Upper lobe of right lung (tissue), 1 donor: ENCODE results near the gene NDUFC2. TPM values are rescaled to one million over a fixed set of nuclear protein-coding genes. Genes with fewer than 3 reads are reported as not detected.

Experiments
- ATAC-seq: fragments of 200-7000 bp; cut with Tn5 transposase; one replicate; pipeline ENCODE4 v1.9.1; 2020; ENCODE audit warnings: mild to moderate bottlenecking, moderate library complexity
- DNase-seq: peaks from one replicate; pipeline ENCODE4 v3.0.0-alpha.2; 2020
- H3K27ac ChIP-seq: fragments of 200-600 bp; one replicate; pipeline ENCODE4 v1.8.0; 2022
- H3K27me3 ChIP-seq: fragments of 200-600 bp; one replicate; pipeline ENCODE4 v1.8.0; 2022; ENCODE audit warnings: mild to moderate bottlenecking
- H3K36me3 ChIP-seq: fragments of 200-600 bp; one replicate; pipeline ENCODE4 v1.8.0; 2022
- H3K4me1 ChIP-seq: fragments of 200-600 bp; one replicate; pipeline ENCODE4 v1.8.0; 2022
- H3K4me3 ChIP-seq: fragments of 200-600 bp; one replicate; pipeline ENCODE4 v1.8.0; 2022; ENCODE audit warnings: mild to moderate bottlenecking
- H3K9me3 ChIP-seq: fragments of 200-600 bp; one replicate; pipeline ENCODE4 v1.8.0; 2022
- intact Hi-C: fragments of 100-400 bp; cut with DNase I; formaldehyde crosslinking; loops from one replicate; pipeline ENCODE4 v1.11.0; 2022
- total RNA-seq: library from RNA; stranded (reverse); fragmentation: NEBNext Ultra II Directional; extraction: Animal tissue kit (Norgen Biotek cat#: 25700); gene quantifications from one replicate; pipeline ENCODE4 v1.2.1, GENCODE V29; 2021
- TF ChIP-seq, protein P1 (sequence below): fragments of 200-600 bp; IDR thresholded peaks from one replicate; pipeline ENCODE4 v1.8.0; 2022; ENCODE audit warnings: antibody characterized with exemption
- donor health status: DM: no; HTN: yes; CAD: no; lungs with severe emphysema.

NDUFC2 gene
- total RNA-seq, 1 donor from 2014 or later, result 140 TPM

GRCh38 chr11:78067704-78068103 is 12.0 kb downstream of the NDUFC2 start:
- Histone ChIP-seq H3K4me3 (no peak overlapping the region), H3K4me1 (no peaks in the 10 kb centered on the region), H3K36me3 (peaks cover 45% of the 10 kb centered on the region), H3K27ac (no peak overlapping the region), H3K27me3 (no peaks in the 10 kb centered on the region), H3K9me3 (no peaks in the 10 kb centered on the region)
- TF ChIP-seq, protein P1, sequence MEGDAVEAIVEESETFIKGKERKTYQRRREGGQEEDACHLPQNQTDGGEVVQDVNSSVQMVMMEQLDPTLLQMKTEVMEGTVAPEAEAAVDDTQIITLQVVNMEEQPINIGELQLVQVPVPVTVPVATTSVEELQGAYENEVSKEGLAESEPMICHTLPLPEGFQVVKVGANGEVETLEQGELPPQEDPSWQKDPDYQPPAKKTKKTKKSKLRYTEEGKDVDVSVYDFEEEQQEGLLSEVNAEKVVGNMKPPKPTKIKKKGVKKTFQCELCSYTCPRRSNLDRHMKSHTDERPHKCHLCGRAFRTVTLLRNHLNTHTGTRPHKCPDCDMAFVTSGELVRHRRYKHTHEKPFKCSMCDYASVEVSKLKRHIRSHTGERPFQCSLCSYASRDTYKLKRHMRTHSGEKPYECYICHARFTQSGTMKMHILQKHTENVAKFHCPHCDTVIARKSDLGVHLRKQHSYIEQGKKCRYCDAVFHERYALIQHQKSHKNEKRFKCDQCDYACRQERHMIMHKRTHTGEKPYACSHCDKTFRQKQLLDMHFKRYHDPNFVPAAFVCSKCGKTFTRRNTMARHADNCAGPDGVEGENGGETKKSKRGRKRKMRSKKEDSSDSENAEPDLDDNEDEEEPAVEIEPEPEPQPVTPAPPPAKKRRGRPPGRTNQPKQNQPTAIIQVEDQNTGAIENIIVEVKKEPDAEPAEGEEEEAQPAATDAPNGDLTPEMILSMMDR, result no peak
- ATAC-seq (no peak), DNase-seq (no peak)
- intact Hi-C loops, result no loop called here

DNA sequence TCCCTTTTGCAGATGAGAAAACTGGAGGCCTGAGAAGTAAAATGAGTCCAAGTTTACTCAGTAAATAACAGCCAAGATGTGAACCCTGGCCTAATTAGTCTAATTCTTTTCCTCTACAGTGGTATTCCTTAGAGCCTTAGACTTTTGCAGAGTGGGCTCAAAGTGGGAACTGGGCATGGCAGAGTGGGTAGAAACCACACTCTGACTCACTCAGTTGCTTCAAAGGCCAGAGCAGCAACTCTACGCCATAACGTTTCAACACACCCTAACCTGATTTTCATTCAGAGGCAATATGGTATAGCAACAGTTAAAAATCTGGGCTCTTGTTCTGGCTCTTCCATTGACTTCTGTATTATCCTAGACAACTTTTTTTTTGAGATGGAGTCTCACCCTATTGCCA is 13.2 kb downstream of the NDUFC2 start:
- ATAC-seq (no peak), DNase-seq (no peak)
- no peaks in the 10 kb centered on the region for H3K27me3 ChIP-seq
- H3K9me3 ChIP-seq, result no peaks in the 10 kb centered on the region
- H3K36me3 ChIP-seq, result peaks cover 34% of the 10 kb centered on the region
- no peak overlapping the region for H3K4me3 ChIP-seq
- no peak overlapping the region for H3K27ac ChIP-seq
- peaks cover 5% of the 10 kb centered on the region for H3K4me1 ChIP-seq
- TF ChIP-seq, protein P1, result no peak
- intact Hi-C loops, result no loop called here

- no peaks in the 10 kb centered on the region for H3K9me3 ChIP-seq
- H3K27me3 ChIP-seq, result no peaks in the 10 kb centered on the region
- peaks cover 13% of the 10 kb centered on the region for H3K4me1 ChIP-seq
- TF ChIP-seq, protein P1, result no peak
- H3K4me3 ChIP-seq, result no peak overlapping the region
- no peak overlapping the region for H3K27ac ChIP-seq
- ATAC-seq (no peak), DNase-seq (no peak)
- intact Hi-C loops, result no loop called here
- H3K36me3 ChIP-seq, result peaks cover 21% of the 10 kb centered on the region
These were observed 14.5 kb downstream of the NDUFC2 start for GRCh38 chr11:78065203-78065602.

DNA sequence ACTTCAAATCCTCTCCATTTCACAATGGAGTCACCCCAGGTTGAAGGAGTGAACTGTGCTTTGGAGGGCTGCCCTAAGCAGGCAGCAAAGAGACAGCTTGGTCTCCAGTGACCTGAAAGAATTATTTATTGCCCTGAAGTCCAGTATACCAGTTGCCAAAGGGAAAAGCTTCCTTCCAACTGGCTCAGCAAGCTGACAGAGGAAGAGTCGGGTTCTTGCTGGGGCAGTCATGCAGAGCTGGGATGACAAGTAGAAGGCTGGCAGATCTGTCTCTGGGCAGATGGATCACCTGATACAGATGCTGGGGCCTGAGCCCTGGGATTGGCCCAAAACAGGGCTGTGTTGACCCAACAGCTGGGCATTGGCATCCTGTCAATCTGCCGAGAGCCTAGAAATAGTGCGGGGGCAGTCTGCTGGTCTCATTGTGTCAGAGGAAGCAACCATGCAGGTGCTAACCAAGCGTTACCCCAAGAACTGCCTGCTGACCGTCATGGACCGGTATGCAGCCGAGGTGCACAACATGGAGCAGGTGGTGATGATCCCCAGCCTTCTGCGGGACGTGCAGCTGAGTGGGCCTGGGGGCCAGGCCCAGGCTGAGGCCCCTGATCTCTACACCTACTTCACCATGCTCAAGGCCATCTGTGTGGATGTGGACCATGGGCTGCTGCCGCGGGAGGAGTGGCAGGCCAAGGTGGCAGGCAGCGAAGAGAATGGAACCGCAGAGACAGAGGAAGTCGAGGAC is 16.1 kb downstream of the NDUFC2 start, which contains the start of gene THRSP:
THRSP (plus strand) TSS at position 422 of the 742 bp plus-strand sequence; CDS start at position 443, 21 bp downstream.
- no peaks in the 10 kb centered on the region for H3K9me3 ChIP-seq
- no peaks in the 10 kb centered on the region for H3K27me3 ChIP-seq
- no peak within 1 kb of the TSS for H3K4me3 ChIP-seq
- ATAC-seq (peak; percentile 23), DNase-seq (no peak)
- TF ChIP-seq, protein P1, result no peak
- intact Hi-C loops, result no loop called here
- peaks cover 6% of the 10 kb centered on the region for H3K36me3 ChIP-seq
- H3K27ac ChIP-seq, result no peak within 1 kb of the TSS
- H3K4me1 ChIP-seq, result peaks cover 13% of the 10 kb centered on the region

- intact Hi-C loops, result no loop called here
- Histone ChIP-seq H3K27me3 (no peaks in the 10 kb centered on the region), H3K36me3 (no peaks in the 10 kb centered on the region), H3K27ac (no peak overlapping the region), H3K4me3 (no peak overlapping the region), H3K9me3 (no peaks in the 10 kb centered on the region), H3K4me1 (peaks cover 13% of the 10 kb centered on the region)
- no peak for DNase-seq
- TF ChIP-seq, protein P1, result no peak
- no peak for ATAC-seq
These were observed 17.0 kb downstream of the NDUFC2 start for GRCh38 chr11:78062671-78063070.
